ENCODE results near the gene AIG1.

AIG1 gene

DNA sequence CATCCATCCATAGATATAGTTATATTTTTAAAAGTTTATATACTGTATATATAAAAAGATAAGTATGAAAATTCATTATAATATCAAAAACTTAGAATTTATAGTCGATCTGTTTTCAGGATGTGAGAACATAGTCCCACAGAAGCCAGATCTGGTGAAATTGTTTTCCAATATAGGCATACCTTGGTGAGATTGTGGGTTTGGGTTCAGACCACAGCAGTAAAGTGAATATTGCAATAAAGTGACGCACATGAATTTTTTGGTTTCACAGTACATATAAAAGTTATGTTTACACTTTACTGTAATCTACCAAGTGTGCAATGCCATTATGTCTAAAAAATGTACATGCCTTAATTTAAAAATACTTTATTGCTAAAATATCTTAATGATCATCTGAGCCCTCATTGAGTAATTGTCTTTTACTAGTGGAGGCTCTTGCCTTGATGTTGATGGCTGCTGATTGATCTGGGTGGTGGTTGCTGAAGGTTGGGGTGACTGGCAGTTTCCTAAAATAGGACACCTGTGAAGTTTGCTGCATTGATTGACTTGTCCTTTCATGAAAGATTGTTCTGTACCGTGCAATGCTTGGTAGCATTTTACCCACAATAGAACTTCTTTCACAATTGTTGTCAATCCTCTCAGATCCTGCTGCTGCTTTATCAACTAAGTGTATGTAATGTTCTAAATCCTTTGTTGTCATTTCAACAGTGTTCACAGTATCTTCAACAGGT lies 29.8 kb downstream of the AIG1 start:
- TF ChIP-seq, protein P1, sequence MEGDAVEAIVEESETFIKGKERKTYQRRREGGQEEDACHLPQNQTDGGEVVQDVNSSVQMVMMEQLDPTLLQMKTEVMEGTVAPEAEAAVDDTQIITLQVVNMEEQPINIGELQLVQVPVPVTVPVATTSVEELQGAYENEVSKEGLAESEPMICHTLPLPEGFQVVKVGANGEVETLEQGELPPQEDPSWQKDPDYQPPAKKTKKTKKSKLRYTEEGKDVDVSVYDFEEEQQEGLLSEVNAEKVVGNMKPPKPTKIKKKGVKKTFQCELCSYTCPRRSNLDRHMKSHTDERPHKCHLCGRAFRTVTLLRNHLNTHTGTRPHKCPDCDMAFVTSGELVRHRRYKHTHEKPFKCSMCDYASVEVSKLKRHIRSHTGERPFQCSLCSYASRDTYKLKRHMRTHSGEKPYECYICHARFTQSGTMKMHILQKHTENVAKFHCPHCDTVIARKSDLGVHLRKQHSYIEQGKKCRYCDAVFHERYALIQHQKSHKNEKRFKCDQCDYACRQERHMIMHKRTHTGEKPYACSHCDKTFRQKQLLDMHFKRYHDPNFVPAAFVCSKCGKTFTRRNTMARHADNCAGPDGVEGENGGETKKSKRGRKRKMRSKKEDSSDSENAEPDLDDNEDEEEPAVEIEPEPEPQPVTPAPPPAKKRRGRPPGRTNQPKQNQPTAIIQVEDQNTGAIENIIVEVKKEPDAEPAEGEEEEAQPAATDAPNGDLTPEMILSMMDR (IDR thresholded peaks at IDR 0.05; ENCODE audit: extremely low read depth, insufficient read depth, missing control alignments): no peak
- no peak for DNase-seq (ENCODE audit: low spot score)
- in situ Hi-C loops (cut with MboI; ENCODE audit: low pct_unique_long_range_greater_than_20kb, low sequenced_read_pairs, unreplicated experiment): no loop called here

DNA sequence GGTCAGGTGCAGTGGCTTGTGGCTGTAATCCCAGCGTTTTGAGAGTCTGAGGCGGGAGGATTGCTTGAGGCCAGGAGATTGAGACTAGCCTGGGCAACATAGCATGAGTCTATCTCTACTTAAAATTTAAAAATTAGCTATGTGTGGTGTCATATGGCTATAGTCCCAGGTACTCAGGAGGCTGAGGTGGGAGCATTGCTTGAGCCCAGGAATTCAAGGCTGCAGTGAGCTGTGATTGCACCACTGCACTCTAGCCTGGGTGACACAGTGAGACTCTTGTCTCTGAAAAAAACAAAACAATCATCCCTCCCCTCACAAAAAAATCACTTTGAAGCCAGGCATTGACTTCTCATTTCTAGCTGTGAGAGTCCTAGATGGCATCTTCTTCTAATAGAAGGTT lies 32.1 kb downstream of the AIG1 start:
- TF ChIP-seq, protein P1 (IDR thresholded peaks at IDR 0.05; ENCODE audit: extremely low read depth, insufficient read depth, missing control alignments): no peak
- no peak for DNase-seq (ENCODE audit: low spot score)

DNA sequence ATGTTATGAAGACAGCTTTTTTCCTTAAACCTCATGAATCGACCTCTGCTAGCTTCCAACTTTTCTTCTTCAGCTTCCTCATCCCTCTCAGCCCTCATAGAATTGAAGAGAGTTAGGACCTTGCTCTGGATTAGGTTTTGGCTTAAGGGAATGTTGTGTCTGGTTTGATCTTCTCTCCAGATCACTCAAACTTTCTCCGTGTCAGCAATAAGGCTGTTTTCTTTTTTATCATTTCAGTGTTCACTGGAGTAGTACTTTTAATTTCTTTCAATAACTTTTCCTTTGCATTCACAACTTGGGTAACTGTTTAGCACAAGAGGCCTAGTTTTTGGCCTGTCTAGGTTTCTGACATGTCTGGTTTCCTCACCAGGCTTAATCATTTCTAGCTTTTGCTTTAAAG lies 32.6 kb downstream of the AIG1 start:
- in situ Hi-C loops (cut with MboI; ENCODE audit: low pct_unique_long_range_greater_than_20kb, low sequenced_read_pairs, unreplicated experiment): no loop called here
- no peak for DNase-seq (ENCODE audit: low spot score)

More for the DNA sequence above, 32.1 kb downstream of the AIG1 start:
- in situ Hi-C loops (cut with MboI; ENCODE audit: low pct_unique_long_range_greater_than_20kb, low sequenced_read_pairs, unreplicated experiment): no loop called here

DNA sequence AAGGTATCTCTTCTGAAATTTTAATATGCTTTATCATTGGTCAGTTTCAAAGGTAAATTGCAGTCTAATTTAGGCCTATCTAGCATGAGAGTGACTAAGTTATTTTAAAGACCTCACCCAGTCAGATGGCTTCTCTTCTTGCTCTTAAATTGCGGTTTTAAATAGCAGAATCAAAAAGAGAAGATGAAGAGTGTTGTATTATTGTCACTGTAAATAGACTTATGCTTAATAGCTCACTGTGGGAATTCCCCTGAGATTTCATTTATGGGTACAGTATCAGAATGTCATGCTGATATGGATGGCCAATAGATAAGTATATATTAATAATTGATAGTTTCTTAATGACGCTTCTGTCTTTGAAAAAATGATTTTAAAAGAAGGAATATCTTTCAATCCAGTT lies 35.7 kb downstream of the AIG1 start:
- TF ChIP-seq, protein P1 (IDR thresholded peaks at IDR 0.05; ENCODE audit: extremely low read depth, insufficient read depth, missing control alignments): no peak
- DNase-seq (ENCODE audit: low spot score): no peak
- in situ Hi-C loops (cut with MboI; ENCODE audit: low pct_unique_long_range_greater_than_20kb, low sequenced_read_pairs, unreplicated experiment): no loop called here

More for the DNA sequence above, 32.6 kb downstream of the AIG1 start:
- TF ChIP-seq, protein P1 (IDR thresholded peaks at IDR 0.05; ENCODE audit: extremely low read depth, insufficient read depth, missing control alignments): no peak

DNA sequence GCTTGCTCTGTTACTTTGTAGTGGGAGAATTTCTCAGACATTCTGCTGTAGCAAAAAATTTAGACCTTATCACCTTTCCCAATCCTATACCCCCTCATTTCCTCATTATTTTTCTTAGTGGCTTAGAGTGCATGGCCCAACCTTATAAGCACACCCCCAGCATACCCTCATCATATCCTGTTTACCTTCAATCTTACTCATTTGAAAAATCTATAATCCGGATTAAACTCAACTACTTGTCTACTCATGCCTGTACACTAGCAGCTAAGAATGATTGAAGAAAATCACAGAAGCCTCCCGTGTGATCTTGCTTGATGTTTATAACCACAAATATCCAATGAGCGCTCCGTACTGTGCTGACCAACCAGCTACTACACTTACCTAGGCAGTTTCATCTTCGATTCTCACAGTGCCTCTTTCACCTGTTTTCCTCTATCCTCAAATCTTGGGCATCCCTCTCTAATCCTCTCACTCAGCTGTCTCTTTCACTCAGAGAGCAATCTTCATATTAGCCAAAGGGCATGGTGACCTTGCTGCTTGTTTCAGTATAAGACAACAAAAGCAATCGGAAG lies 36.6 kb downstream of the AIG1 start:
- DNase-seq (ENCODE audit: low spot score): no peak
- TF ChIP-seq, protein P1 (IDR thresholded peaks at IDR 0.05; ENCODE audit: extremely low read depth, insufficient read depth, missing control alignments): no peak
- in situ Hi-C loops (cut with MboI; ENCODE audit: low pct_unique_long_range_greater_than_20kb, low sequenced_read_pairs, unreplicated experiment): no loop called here

DNA sequence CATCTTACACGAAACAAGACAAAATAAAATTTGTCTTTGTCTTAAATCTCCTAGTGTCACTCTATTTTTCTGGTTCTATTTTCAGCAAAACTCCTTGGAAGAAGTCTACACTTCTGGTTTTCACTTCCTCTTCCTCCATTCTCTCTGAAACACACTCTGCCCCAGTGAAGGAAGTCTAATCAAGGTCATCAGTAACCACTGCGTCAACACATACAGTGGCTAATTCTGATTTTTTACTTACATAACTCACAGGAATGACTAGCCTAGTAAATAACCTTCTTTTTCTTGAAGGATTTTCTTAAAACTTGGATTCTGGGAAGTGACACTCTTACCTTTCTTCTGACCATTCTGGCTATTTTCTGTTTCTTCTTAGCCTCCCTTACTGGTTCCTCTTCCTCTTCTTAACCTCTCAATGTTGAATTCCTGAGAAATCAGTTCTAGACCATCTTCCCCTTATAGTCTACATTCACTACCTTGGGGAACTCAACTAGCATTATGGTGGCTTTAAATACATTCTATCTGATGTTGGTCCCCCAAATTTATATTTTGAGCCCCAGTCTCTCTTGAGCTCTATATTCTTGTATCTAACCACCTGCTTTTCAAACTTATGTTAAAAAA lies 37.5 kb downstream of the AIG1 start:
- TF ChIP-seq, protein P1 (IDR thresholded peaks at IDR 0.05; ENCODE audit: extremely low read depth, insufficient read depth, missing control alignments): no peak
- no peak for DNase-seq (ENCODE audit: low spot score)
- in situ Hi-C loops (cut with MboI; ENCODE audit: low pct_unique_long_range_greater_than_20kb, low sequenced_read_pairs, unreplicated experiment): no loop called here
